ENCODE results near the gene GTPBP3.

DNA sequence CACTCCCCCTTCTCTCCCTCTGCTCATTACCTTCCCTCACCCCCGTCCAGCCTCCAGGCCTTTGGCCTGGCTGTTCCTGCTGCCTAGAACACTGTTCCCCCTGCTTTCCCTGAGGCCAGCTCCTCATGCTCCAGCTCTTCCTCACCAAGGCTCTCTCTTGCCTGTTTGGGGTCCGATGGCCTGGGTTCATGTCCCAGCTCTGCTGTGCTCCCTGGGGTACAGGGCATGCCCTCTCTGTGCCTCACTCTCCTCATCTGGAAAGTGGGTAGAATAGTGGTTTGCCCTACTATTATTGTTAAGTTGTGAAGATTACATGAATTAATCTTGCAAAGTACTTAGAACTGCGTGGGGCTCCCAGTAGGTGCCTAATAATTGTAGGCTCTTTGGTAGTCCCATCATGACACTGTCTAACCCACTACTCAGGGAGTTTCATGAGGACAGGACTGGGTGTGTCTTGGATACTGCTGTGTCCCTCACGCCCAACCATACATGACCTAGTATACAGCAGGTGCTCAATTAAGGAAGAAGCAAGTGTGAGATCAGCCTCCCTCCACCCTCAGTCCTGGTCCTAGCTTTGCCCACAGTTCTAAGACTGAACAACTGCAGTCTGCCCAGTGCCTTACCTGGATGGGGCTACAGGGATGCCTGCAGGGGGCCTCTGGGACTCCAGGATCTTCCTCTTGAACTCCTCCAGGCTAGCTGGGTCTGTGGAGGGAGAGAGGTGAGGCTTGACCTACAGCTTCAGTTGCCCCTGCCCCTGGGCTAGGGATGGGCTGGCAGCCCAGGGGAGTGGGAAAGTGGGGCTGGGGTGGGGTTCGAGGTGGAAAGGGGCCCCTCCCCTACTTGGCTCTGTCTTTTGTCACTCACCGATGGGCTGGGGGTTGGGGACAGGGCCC, 22.8 kb downstream of the GTPBP3 start:
- TF ChIP-seq SIN3B (IDR thresholded peaks at IDR 0.05; ENCODE audit: low read depth), result no peak
- no peak for TF ChIP-seq TCF7 (IDR thresholded peaks at IDR 0.05; ENCODE audit: borderline replicate concordance)
- no peak for TF ChIP-seq EZH2 (IDR thresholded peaks at IDR 0.05; ENCODE audit: borderline replicate concordance, low read depth, low read length)
- no peak for TF ChIP-seq NCOA4 (IDR thresholded peaks at IDR 0.05; ENCODE audit: partially characterized antibody)
- no peak for TF ChIP-seq ZNF232 (CRISPR knock-in tag; IDR thresholded peaks at IDR 0.05)
- TF ChIP-seq, protein P1, sequence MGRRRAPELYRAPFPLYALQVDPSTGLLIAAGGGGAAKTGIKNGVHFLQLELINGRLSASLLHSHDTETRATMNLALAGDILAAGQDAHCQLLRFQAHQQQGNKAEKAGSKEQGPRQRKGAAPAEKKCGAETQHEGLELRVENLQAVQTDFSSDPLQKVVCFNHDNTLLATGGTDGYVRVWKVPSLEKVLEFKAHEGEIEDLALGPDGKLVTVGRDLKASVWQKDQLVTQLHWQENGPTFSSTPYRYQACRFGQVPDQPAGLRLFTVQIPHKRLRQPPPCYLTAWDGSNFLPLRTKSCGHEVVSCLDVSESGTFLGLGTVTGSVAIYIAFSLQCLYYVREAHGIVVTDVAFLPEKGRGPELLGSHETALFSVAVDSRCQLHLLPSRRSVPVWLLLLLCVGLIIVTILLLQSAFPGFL (CRISPR knock-in tag; IDR thresholded peaks at IDR 0.05), result no peak
